Measurements from ENCODE around the gene ARNT2.

GRCh38 chr15:80503319-80503952 is 99.3 kb downstream of the ARNT2 start:
- no peak for TF ChIP-seq CTCF (IDR thresholded peaks at IDR 0.05; ENCODE audit: low read length)
- no peak for TF ChIP-seq EZH2 (optimal IDR thresholded peaks at IDR 0.05; ENCODE audit: low read depth, low read length)
